Measurements from ENCODE around the gene MBP.

Gene MBP

DNA sequence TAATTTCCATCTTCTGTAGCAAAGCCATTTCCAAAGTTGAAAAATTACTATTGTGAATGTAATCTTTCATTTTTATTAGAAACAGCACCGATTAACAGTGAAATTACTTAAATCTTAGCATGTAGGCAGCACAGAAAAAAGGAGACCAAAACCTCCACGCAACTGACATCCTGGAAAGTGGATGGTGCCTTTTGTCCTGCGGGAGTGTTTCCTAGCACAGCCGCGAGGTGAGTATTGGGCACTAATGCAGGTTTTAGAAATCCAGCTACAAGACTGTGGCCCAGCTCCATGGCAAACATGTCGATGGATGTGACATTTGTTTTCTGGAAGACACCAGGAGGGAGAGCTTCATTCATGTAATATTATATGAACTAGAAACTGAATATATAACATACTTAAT lies 86.9 kb downstream of the MBP start:
- no peak overlapping the region for H3K27ac ChIP-seq
- H3K36me3 ChIP-seq (replicated peaks): peaks cover 7% of the 10 kb centered on the region
- TF ChIP-seq, protein P1, sequence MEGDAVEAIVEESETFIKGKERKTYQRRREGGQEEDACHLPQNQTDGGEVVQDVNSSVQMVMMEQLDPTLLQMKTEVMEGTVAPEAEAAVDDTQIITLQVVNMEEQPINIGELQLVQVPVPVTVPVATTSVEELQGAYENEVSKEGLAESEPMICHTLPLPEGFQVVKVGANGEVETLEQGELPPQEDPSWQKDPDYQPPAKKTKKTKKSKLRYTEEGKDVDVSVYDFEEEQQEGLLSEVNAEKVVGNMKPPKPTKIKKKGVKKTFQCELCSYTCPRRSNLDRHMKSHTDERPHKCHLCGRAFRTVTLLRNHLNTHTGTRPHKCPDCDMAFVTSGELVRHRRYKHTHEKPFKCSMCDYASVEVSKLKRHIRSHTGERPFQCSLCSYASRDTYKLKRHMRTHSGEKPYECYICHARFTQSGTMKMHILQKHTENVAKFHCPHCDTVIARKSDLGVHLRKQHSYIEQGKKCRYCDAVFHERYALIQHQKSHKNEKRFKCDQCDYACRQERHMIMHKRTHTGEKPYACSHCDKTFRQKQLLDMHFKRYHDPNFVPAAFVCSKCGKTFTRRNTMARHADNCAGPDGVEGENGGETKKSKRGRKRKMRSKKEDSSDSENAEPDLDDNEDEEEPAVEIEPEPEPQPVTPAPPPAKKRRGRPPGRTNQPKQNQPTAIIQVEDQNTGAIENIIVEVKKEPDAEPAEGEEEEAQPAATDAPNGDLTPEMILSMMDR (IDR thresholded peaks at IDR 0.05; ENCODE audit: low read depth, low read length, missing control alignments): no peak
- DNase-seq: no peak
- no peaks in the 10 kb centered on the region for H3K27me3 ChIP-seq (replicated peaks)
- no peak overlapping the region for H3K4me3 ChIP-seq (ENCODE audit: low read depth, low read length)
- in situ Hi-C loops (cut with HindIII; ENCODE audit: low pct_ligation_motif_present, low sequenced_read_pairs): no loop called here

DNA sequence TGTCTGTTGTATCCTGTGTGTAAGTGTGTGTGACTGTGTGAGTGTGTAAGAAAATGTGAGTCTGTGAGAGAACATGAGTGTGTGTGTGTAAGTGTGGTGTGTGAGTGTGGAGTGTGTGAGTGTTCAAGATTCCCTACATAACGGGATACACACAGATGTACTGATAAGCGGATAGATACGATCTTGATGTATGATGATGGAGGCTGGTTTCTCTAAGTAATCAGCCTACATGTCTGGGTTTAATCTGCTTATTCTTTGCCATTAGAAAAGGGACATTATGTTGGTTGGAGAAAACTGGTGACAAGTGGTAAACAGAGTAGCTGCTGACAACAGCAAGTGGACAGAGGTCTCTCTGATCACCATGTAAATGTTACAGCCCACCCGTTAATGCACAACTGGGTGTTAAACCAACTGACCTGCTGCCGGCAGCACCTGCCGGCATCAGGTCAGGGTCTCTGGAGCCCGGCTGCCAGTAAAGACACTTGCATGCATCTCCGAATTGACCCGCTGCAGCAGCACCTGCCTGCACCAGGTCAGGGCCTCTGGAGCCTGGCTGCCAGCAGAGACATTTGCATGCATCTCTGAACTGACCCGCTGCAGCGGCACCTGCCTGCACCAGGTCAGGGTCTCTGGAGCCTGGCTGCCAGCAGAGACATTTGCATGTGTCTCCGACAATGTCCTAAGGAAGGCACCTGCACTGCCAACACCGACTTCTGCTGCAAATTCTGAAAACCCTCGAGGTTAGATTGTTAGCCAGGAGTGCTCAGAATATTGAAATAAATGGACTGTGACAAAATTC lies 87.5 kb downstream of the MBP start:
- no peak for DNase-seq
- Histone ChIP-seq H3K4me3 (ENCODE audit: low read depth, low read length) (no peak overlapping the region), H3K36me3 (replicated peaks) (peaks cover 7% of the 10 kb centered on the region), H3K27ac (no peak overlapping the region), H3K27me3 (replicated peaks) (no peaks in the 10 kb centered on the region)
- in situ Hi-C loops (cut with HindIII; ENCODE audit: low pct_ligation_motif_present, low sequenced_read_pairs): no loop called here
- TF ChIP-seq, protein P1 (IDR thresholded peaks at IDR 0.05; ENCODE audit: low read depth, low read length, missing control alignments): no peak

DNA sequence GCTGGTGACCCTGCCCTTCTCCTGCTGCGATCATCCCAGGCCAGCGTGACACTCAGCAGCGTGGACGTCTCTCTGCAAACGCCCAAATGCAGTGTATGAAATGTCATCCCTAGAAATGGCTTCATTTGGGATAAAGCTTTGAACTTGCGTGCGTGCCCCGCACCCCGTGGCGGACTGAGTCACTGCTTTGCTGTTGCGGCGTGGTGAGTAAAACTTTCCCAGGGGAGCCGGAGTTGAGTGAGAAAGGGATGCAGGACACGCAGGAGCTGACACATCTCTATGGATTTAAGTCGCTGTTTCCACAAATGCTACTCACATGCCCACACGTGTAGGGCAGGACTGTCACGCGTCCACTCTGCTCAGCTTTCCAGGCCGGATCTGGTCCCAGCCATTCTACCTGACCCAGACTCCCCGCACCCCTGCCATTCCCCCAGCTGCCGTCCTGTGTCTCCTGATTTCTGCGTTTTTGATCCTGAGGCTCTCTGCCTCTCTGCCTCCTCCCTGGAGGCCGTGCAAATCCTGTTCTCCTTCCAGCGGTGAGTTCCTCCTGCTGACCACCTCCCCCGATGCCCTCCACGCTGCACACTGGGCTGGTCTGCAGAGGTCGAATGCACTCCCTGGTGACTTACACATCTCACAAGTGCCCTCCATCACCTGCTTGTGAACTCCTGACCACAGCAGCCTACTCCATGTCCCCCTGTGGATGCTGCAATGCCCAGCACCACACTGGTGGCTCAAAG lies 88.9 kb downstream of the MBP start:
- H3K4me3 ChIP-seq (ENCODE audit: low read depth, low read length): no peak overlapping the region
- TF ChIP-seq, protein P1 (IDR thresholded peaks at IDR 0.05; ENCODE audit: low read depth, low read length, missing control alignments): no peak
- H3K27ac ChIP-seq: peak overlapping the region; percentile 97
- H3K36me3 ChIP-seq (replicated peaks): peaks cover 7% of the 10 kb centered on the region
- DNase-seq: peak; percentile 96
- in situ Hi-C loops (cut with HindIII; ENCODE audit: low pct_ligation_motif_present, low sequenced_read_pairs): no loop called here
- H3K27me3 ChIP-seq (replicated peaks): no peaks in the 10 kb centered on the region

DNA sequence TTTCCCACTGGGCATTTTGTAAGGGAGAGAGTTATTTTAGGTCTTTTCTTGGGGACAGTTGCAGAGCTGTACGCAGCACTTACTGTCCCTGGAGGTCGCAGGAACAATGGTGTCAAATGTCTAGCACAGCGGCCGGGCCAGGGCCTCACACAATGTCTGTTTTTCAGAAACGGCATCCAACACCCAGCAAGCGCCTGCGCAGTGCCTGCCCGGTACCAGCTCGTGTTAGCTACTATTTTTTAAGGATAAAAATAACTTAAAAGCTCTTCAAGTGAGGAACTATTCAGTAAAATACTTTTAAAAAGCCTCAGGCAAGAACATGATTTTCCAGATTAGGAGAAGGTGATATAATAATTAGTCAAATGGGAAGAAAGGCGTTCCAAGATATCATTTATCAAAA lies 90.0 kb downstream of the MBP start:
- Histone ChIP-seq H3K36me3 (replicated peaks) (peaks cover 7% of the 10 kb centered on the region), H3K4me3 (ENCODE audit: low read depth, low read length) (no peak overlapping the region), H3K27ac (peak overlapping the region; percentile 97), H3K27me3 (replicated peaks) (no peaks in the 10 kb centered on the region)
- TF ChIP-seq, protein P1 (IDR thresholded peaks at IDR 0.05; ENCODE audit: low read depth, low read length, missing control alignments): no peak
- DNase-seq: no peak
- in situ Hi-C loops (cut with HindIII; ENCODE audit: low pct_ligation_motif_present, low sequenced_read_pairs): no loop called here

DNA sequence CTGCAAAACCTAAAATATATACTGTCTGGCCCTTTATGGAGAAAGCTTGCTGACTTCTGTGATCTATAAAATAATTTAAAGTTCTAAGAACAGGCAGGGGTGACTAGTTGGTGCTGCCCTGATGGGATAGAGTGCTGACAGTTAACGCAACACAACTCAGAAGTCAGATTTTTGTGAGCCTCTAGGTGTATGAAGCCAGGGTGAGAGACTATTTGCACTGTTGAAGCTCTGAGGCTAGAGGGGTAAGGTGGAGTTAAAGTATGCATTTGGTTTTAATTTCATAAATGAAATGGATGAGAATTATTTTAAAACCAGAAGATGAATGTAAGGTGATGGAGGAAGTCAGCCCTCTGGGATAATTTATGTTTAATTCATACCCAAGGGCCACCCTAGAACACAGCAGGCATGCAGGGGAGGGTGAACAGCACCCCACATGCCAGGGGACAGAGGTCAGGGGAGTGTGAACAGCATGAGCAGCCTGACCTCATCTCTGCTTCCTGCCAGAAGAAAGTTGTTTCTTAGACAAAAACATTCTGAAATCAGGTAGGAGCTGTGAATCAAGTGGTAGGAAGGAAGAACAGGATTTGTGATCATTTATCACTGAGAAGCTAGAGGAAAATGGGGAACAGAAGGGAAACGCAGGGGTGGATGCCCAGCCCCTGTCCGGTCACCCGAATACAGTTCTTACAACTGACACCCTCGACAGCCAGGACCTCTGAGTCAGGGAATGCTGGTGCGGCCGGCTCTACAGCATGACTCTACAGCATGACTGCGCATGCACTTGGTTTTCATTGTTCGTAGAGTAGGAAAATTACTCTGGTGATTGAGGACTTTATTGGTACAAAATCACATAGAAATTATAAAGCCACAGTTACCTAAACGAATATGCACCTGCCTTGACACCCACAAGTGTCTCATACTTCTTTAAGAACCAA lies 93.1 kb downstream of the MBP start:
- no peaks in the 10 kb centered on the region for H3K27me3 ChIP-seq (replicated peaks)
- peak; percentile 89 for DNase-seq
- H3K36me3 ChIP-seq (replicated peaks): no peaks in the 10 kb centered on the region
- TF ChIP-seq, protein P1 (IDR thresholded peaks at IDR 0.05; ENCODE audit: low read depth, low read length, missing control alignments): no peak
- H3K27ac ChIP-seq: peak overlapping the region; percentile 80
- in situ Hi-C loops (cut with HindIII; ENCODE audit: low pct_ligation_motif_present, low sequenced_read_pairs): no loop called here
- no peak overlapping the region for H3K4me3 ChIP-seq (ENCODE audit: low read depth, low read length)

All from brain microvascular endothelial cell (primary cell).